ENCODE measurements around the gene ALS2CL.

ALS2CL gene

DNA sequence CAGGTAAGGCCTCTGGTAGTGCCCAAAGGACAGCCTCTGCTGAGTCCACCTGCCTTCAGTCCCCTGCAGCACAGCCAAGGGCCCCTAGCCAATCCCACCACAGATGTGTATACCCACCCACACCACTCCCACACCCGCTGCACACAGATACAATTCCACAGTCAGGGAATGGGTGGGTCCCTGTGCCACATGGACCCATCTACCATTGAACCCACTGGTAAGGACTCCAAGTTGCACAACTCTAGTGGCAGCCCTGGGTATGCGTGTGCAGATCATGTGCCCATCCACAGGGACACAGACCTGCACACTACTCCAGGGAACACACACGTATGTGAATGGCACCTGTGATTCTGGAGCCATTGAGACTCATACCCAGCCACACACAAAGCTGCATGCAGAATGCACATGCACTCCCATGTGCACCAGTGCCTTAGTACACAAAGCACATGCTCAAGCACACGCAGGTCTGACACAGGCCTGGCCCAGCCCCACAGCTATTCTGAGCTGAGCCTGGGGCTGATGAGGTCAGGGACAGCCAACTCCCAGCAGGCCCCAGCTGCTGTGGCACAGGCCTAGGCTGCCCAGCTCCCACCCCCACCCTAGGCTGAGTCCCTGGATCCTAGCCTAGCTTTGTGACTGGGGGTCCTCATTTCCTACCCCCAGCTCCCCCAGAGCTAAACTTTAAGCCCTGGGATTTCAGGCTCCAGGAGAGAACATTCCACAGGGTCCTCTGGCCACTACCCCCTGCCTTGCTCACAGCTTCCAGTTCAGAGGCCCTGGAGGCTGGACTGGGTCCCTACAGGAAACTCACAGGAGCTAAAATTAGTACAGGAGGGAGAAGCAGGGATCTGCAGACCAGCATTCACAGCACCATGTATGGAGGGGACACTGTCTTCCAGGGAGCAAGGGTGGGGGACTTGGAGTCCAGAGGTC lies 2.7 kb upstream of the ALS2CL start:
- TF ChIP-seq, protein P1, sequence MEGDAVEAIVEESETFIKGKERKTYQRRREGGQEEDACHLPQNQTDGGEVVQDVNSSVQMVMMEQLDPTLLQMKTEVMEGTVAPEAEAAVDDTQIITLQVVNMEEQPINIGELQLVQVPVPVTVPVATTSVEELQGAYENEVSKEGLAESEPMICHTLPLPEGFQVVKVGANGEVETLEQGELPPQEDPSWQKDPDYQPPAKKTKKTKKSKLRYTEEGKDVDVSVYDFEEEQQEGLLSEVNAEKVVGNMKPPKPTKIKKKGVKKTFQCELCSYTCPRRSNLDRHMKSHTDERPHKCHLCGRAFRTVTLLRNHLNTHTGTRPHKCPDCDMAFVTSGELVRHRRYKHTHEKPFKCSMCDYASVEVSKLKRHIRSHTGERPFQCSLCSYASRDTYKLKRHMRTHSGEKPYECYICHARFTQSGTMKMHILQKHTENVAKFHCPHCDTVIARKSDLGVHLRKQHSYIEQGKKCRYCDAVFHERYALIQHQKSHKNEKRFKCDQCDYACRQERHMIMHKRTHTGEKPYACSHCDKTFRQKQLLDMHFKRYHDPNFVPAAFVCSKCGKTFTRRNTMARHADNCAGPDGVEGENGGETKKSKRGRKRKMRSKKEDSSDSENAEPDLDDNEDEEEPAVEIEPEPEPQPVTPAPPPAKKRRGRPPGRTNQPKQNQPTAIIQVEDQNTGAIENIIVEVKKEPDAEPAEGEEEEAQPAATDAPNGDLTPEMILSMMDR (IDR thresholded peaks at IDR 0.05): no peak
- Histone ChIP-seq H3K4me1 (ENCODE audit: control insufficient read depth in 1 of 2, insufficient read depth in 1 of 2, low read depth in 1 of 2, low read length in 1 of 2) (peaks cover 31 to 33% of the 10 kb centered on the region in 2 experiments), H3K4me3 (ENCODE audit: low read depth in 1 of 2, low read length in 1 of 2) (no peak overlapping the region), H3K27ac (peak overlapping the region; percentile 22), H3K27me3 (peaks cover 60% of the 10 kb centered on the region), H3K36me3 (no peaks in the 10 kb centered on the region), H3K9me3 (no peaks in the 10 kb centered on the region)

DNA sequence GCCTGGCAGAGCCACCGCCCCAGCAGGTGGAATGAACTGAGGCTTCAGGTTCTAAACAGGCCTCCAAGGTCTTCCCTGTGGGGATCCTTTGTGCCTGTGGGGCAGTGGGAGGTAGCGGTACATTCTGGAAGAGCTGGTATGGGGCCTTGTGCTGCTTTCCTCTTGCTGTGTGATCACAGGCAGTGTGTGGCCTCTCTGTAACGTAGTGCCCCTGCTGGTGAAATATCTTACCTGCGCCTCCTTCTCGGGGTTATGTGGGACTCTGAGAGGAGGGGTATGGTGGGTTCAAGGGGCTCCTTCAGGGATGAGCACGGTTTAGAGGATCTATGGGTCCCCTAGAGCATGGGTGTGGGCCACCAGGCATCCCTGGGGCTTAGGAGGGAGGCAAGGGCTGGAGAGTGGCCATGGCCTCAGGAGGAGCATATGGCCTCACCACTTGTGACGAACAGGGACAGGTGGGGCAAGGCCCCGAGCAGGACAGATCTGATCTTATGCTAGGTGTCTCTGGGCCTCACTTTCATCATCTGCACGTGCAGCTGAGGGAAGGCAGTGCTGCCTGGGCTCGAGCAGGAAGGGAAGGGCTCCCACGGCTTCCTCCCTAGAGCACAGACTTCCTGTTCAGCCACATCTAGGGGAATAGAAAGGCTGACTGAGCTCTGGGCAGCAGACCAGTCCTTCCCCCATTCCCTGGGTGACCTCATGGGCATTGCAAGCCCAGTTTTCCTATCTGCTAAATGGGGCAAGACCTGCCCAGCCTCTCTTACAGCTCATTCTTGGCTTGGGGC lies 1.9 kb upstream of the ALS2CL start:
- TF ChIP-seq, protein P1 (IDR thresholded peaks at IDR 0.05): no peak
- Histone ChIP-seq H3K27ac (peak overlapping the region; percentile 22), H3K4me1 (ENCODE audit: control insufficient read depth in 1 of 2, insufficient read depth in 1 of 2, low read depth in 1 of 2, low read length in 1 of 2) (peaks cover 30 to 31% of the 10 kb centered on the region in 2 experiments), H3K9me3 (no peaks in the 10 kb centered on the region), H3K4me3 (ENCODE audit: low read depth in 1 of 2, low read length in 1 of 2) (no peak overlapping the region), H3K27me3 (peaks cover 60% of the 10 kb centered on the region), H3K36me3 (no peaks in the 10 kb centered on the region)

GRCh38 chr3:46694520-46694919 lies 1.0 kb upstream of the ALS2CL start:
- peaks cover 54% of the 10 kb centered on the region for H3K27me3 ChIP-seq

DNA sequence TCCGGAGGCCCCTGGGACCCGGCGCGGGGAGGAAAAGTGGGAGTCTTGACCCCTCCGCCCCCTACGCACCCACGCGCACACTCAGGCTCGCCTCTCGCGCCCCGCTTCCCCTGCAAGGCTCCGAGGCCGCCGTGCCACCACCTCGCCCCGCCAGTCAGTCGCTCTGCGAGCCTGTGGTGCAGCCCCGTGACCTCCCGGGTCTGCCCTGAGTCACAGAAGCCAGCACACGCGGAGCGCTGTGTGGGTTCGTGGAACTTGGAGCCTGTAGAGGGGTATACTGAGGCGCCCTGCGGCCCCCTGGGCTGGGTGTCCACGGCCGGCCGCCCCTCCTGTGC lies 380 bp upstream of the ALS2CL start:
- TF ChIP-seq, protein P1 (IDR thresholded peaks at IDR 0.05): no peak

More at GRCh38 chr3:46694520-46694919, 1.0 kb upstream of the ALS2CL start:
- H3K9me3 ChIP-seq: no peaks in the 10 kb centered on the region
- H3K4me3 ChIP-seq (ENCODE audit: low read depth in 1 of 2, low read length in 1 of 2): no peak overlapping the region
- no peak overlapping the region for H3K27ac ChIP-seq
- TF ChIP-seq, protein P1 (IDR thresholded peaks at IDR 0.05): no peak
- H3K36me3 ChIP-seq: no peaks in the 10 kb centered on the region
- H3K4me1 ChIP-seq (ENCODE audit: control insufficient read depth in 1 of 2, insufficient read depth in 1 of 2, low read depth in 1 of 2, low read length in 1 of 2): peaks cover 30 to 31% of the 10 kb centered on the region in 2 experiments

DNA sequence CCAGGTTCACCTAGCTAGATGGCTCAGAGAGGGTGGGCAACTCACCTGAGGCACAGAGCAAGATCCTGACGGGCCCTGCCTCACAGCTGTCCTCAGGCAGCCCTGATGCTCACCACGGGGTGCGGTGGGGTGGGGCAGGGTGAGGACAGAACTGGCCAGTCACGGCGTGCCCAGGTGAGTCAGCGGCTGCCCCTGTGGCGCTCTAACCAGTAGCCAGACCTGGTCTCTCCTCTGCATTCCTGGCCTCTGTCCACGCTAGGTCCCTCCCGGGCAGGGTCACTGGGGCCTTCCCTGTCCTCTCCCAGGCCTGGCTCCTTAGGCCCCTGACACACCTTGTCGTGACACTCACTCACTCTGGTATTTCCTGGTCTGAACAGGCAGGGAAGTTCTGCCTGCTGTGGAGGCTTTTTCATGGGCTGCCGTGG lies 901 bp downstream of the ALS2CL start:
- H3K4me1 ChIP-seq (ENCODE audit: control insufficient read depth in 1 of 2, insufficient read depth in 1 of 2, low read depth in 1 of 2, low read length in 1 of 2): peaks cover 30 to 31% of the 10 kb centered on the region in 2 experiments
- peak overlapping the region in 1 of 2 experiments; percentile 60 for H3K4me3 ChIP-seq (ENCODE audit: low read depth in 1 of 2, low read length in 1 of 2)
- H3K36me3 ChIP-seq: no peaks in the 10 kb centered on the region
- TF ChIP-seq, protein P1 (IDR thresholded peaks at IDR 0.05): no peak
- H3K9me3 ChIP-seq: no peaks in the 10 kb centered on the region
- peaks cover 48% of the 10 kb centered on the region for H3K27me3 ChIP-seq
- H3K27ac ChIP-seq: no peak overlapping the region

More for the DNA sequence above, 380 bp upstream of the ALS2CL start:
- peaks cover 30 to 31% of the 10 kb centered on the region in 2 experiments for H3K4me1 ChIP-seq (ENCODE audit: control insufficient read depth in 1 of 2, insufficient read depth in 1 of 2, low read depth in 1 of 2, low read length in 1 of 2)
- peak overlapping the region in 1 of 2 experiments; percentile 67 for H3K4me3 ChIP-seq (ENCODE audit: low read depth in 1 of 2, low read length in 1 of 2)
- H3K27ac ChIP-seq: no peak overlapping the region
- no peaks in the 10 kb centered on the region for H3K36me3 ChIP-seq
- H3K27me3 ChIP-seq: peaks cover 48% of the 10 kb centered on the region
- no peaks in the 10 kb centered on the region for H3K9me3 ChIP-seq
